A673 (cell line): ENCODE data around the gene UTP25. TPM values are rescaled to one million over a fixed set of nuclear protein-coding genes. Genes with fewer than 3 reads are reported as not detected.
A peak's percentile ranks its signal among the peaks of the same experiment; 100 is the strongest.

Source experiments
- BruUV-seq: library from RNA; stranded (reverse); fragments of 400-500 nt; replicated peaks from 2 replicates; lab custom pipeline; 2021; lab: Mats Ljungman, UMichigan
- CTCF ChIA-PET: fragments of 300-600 bp; sonication (Branson Sonifier 250); formaldehyde crosslinking; loops from one replicate; lab custom pipeline; 2022; ENCODE audit warnings: antibody characterized with exemption; lab: Charles Lee
- POLR2A ChIA-PET: fragments of 300-600 bp; sonication (Branson Sonifier 250); formaldehyde crosslinking; loops from one replicate; lab custom pipeline; 2022; ENCODE audit warnings: antibody characterized with exemption; ENCODE audit not compliant: low non-redundant PET; lab: Charles Lee
- DNase-seq: peaks from one replicate; pipeline ENCODE4 v3.0.0-alpha.2; 2015; ENCODE audit warnings: low spot score
- H3K27ac ChIP-seq: fragments of 200-600 bp; sonication (generic); 2 replicates; pipeline ENCODE4 v1.5.1; 2016; ENCODE audit warnings: mixed run types, low read depth, mild to moderate bottlenecking, mixed read lengths, antibody characterized with exemption, low read length; ENCODE audit not compliant: poor library complexity, severe bottlenecking
- H3K27me3 ChIP-seq: fragments of 200-600 bp; sonication (generic); replicated peaks from 2 replicates; pipeline ENCODE4 v1.6.1; 2017; ENCODE audit warnings: mixed run types, low read depth, mild to moderate bottlenecking, mixed read lengths, antibody characterized with exemption, low read length; ENCODE audit not compliant: insufficient read depth, poor library complexity
- H3K36me3 ChIP-seq: fragments of 200-600 bp; sonication (generic); 2 replicates; pipeline ENCODE4 v1.6.1; 2016; ENCODE audit warnings: mixed run types, mild to moderate bottlenecking, mixed read lengths, antibody characterized with exemption, low read length; ENCODE audit not compliant: insufficient read depth, poor library complexity, severe bottlenecking
- H3K4me1 ChIP-seq: fragments of 200-600 bp; sonication (generic); 2 replicates; pipeline ENCODE4 v1.6.1; 2017; ENCODE audit warnings: mixed run types, mild to moderate bottlenecking, mixed read lengths, antibody characterized with exemption, low read length; ENCODE audit not compliant: insufficient read depth, poor library complexity, severe bottlenecking
- H3K4me3 ChIP-seq: fragments of 200-600 bp; sonication (generic); 2 replicates; pipeline ENCODE4 v1.5.1; 2016; ENCODE audit warnings: low read depth, mixed run types, mild to moderate bottlenecking, mixed read lengths, low read length; ENCODE audit not compliant: poor library complexity, severe bottlenecking
- H3K9me3 ChIP-seq: fragments of 200-600 bp; sonication (generic); 2 replicates; pipeline ENCODE4 v1.6.1; 2016; ENCODE audit warnings: mixed run types, low read depth, mild to moderate bottlenecking, mixed read lengths, antibody characterized with exemption, low read length; ENCODE audit not compliant: poor library complexity, severe bottlenecking
- CTCF ChIP-seq: fragments of 300-800, 200-600 bp; sonication (generic); conservative IDR thresholded peaks from 2 replicates; pipeline ENCODE4 v1.5.1; 2017; ENCODE audit warnings: low read depth, mild to moderate bottlenecking, antibody characterized with exemption, low read length, moderate library complexity, mixed read lengths
- EZH2 ChIP-seq: fragments of 200-600 bp; sonication (generic); IDR thresholded peaks from 2 replicates; pipeline ENCODE4 v1.6.1; 2017; ENCODE audit warnings: borderline replicate concordance, low read depth, mild to moderate bottlenecking, mixed read lengths, antibody characterized with exemption, low read length; ENCODE audit not compliant: poor library complexity, severe bottlenecking
- intact Hi-C: fragments of 100-400 bp; cut with micrococcal nuclease; formaldehyde crosslinking; loops from one replicate; pipeline ENCODE4 v1.10.0; 2022; ENCODE audit not compliant: unreplicated experiment
- total RNA-seq: library from RNA; stranded (reverse); gene quantifications from 2 replicates; pipeline ENCODE4 v1.2.3, GENCODE V29; 2021

The UTP25 gene
- total RNA-seq, 1 experiment from 2014 or later, result 11.5 TPM

- no TSS peak for BruUV-seq
- peaks cover 31% of the 10 kb centered on the region for H3K4me1 ChIP-seq
- no peaks in the 10 kb centered on the region for H3K27me3 ChIP-seq
- H3K27ac ChIP-seq, result no peak overlapping the region
- ChIA-PET POLR2A (no interaction called here), CTCF (interaction anchor here (0.7 kb wide), 1 partner anchor 36 kb away, joined by 3 read pairs; no protein-coding TSS in a partner anchor)
- TF ChIP-seq EZH2 (no peak), CTCF (no peak)
- H3K36me3 ChIP-seq, result no peaks in the 10 kb centered on the region
- intact Hi-C loops, result loop anchor here (10.0 kb wide), 1 partner anchor 259 kb away; no protein-coding TSS in a partner anchor
- H3K4me3 ChIP-seq, result no peak overlapping the region
- peaks cover 10% of the 10 kb centered on the region for H3K9me3 ChIP-seq
- no peak for DNase-seq
Observed at GRCh38 chr1:209866201-209866600, 38.4 kb downstream of the UTP25 start.

GRCh38 chr1:209869291-209870149 is 41.7 kb downstream of the UTP25 start:
- intact Hi-C loops, result loop anchor here (10.0 kb wide), 1 partner anchor 255 kb away; no protein-coding TSS in a partner anchor
- Histone ChIP-seq H3K27me3 (no peaks in the 10 kb centered on the region), H3K36me3 (no peaks in the 10 kb centered on the region), H3K9me3 (peaks cover 10% of the 10 kb centered on the region), H3K4me1 (peaks cover 21% of the 10 kb centered on the region), H3K4me3 (no peak overlapping the region), H3K27ac (no peak overlapping the region)
- ChIA-PET POLR2A (no interaction called here), CTCF (no interaction called here)
- no peak for DNase-seq
- no TSS peak for BruUV-seq
- no peak for TF ChIP-seq EZH2
- TF ChIP-seq CTCF, result no peak

- intact Hi-C loops, result no loop called here
- H3K4me3 ChIP-seq, result no peak overlapping the region
- BruUV-seq, result no TSS peak
- H3K9me3 ChIP-seq, result peaks cover 10% of the 10 kb centered on the region
- peaks cover 23% of the 10 kb centered on the region for H3K4me1 ChIP-seq
- DNase-seq, result no peak
- H3K36me3 ChIP-seq, result no peaks in the 10 kb centered on the region
- ChIA-PET POLR2A (interaction anchor here (0.6 kb wide), 1 partner anchor 1866 kb away, joined by 3 read pairs; no protein-coding TSS in a partner anchor), CTCF (interaction anchor here (0.7 kb wide), 1 partner anchor 10 kb away, joined by 3 read pairs; no protein-coding TSS in a partner anchor)
- no peak for TF ChIP-seq EZH2
- no peak for TF ChIP-seq CTCF
- H3K27ac ChIP-seq, result peak overlapping the region; percentile 28
- no peaks in the 10 kb centered on the region for H3K27me3 ChIP-seq
Observed at GRCh38 chr1:209870151-209870831, 42.5 kb downstream of the UTP25 start.
